IMR-90 (cell line): ENCODE measurements around the gene SLC4A1AP.

ENCODE experiments used
- CEBPB ChIP-seq: IDR thresholded peaks from 2 replicates; pipeline ENCODE4 v1.6.1; 2012; ENCODE audit warnings: low read depth, low read length, improper control_type of control experiment
- CHD1 ChIP-seq: IDR thresholded peaks from 2 replicates; pipeline ENCODE4 v1.6.1; 2012; ENCODE audit warnings: low read depth, low read length, improper control_type of control experiment
- CTCF ChIP-seq: conservative IDR thresholded peaks from 2 replicates; pipeline ENCODE4 v1.5.1; 2012; ENCODE audit warnings: mild to moderate bottlenecking, low read depth, low read length, improper control_type of control experiment
- FOS ChIP-seq: fragments of 150-350 bp; IDR thresholded peaks from 2 replicates; pipeline ENCODE4 v1.6.1; 2016; ENCODE audit warnings: low read depth, low read length
- MAFK ChIP-seq: IDR thresholded peaks from 2 replicates; pipeline ENCODE4 v1.6.1; 2012; ENCODE audit warnings: low read depth, low read length, improper control_type of control experiment
- MAZ ChIP-seq: IDR thresholded peaks from 2 replicates; pipeline ENCODE4 v1.6.1; 2012; ENCODE audit warnings: low read depth, mild to moderate bottlenecking, low read length, improper control_type of control experiment, moderate library complexity, borderline replicate concordance
- POLR2A ChIP-seq: IDR thresholded peaks from 2 replicates; pipeline ENCODE4 v1.6.1; 2012; ENCODE audit warnings: mild to moderate bottlenecking, low read depth, low read length
- RAD21 ChIP-seq: IDR thresholded peaks from 2 replicates; pipeline ENCODE4 v1.6.1; 2012; ENCODE audit warnings: low read length, improper control_type of control experiment
- RCOR1 ChIP-seq: IDR thresholded peaks from 2 replicates; pipeline ENCODE4 v1.6.1; 2012; ENCODE audit warnings: mild to moderate bottlenecking, low read length, improper control_type of control experiment; ENCODE audit not compliant: insufficient replicate concordance
- RFX5 ChIP-seq: IDR thresholded peaks from 2 replicates; pipeline ENCODE4 v1.8.0; 2012; ENCODE audit warnings: low read depth, mild to moderate bottlenecking, low read length, moderate library complexity
- SMC3 ChIP-seq: fragments of 150-350 bp; IDR thresholded peaks from 2 replicates; pipeline ENCODE4 v1.6.1; 2016; ENCODE audit warnings: low read depth, mild to moderate bottlenecking, antibody characterized with exemption, low read length, moderate library complexity

GRCh38 chr2:27729198-27729597, 65.5 kb downstream of the SLC4A1AP start:
- TF ChIP-seq RAD21 (no peak), CTCF (no peak), RFX5 (no peak), RCOR1 (no peak), POLR2A (no peak), CHD1 (no peak), MAZ (no peak), FOS (no peak), SMC3 (no peak), MAFK (no peak), CEBPB (no peak)
